Daoy (cell line): Measurements from ENCODE around the gene PPIG. TPM values are rescaled to one million over a fixed set of nuclear protein-coding genes. Genes with fewer than 3 reads are reported as not detected.
"Not testable (repeated sequence)": the region's sequence is repeated elsewhere in the genome, so short reads cannot be mapped to it uniquely, and the experiment has no call there.

Source experiments
- DNase-seq: peaks from one replicate; pipeline ENCODE4 v3.0.0-alpha.2; 2015; ENCODE audit warnings: low read depth
- total RNA-seq: library from RNA; depleted of rRNA; stranded (reverse); fragments of >200 nt; shearing (Covaris generic); gene quantifications from 2 replicates; pipeline ENCODE4 v1.2.3, GENCODE V29; 2014; rRNA removed

The PPIG gene
- 40.2 and 44.4 TPM in 2 replicates for total RNA-seq

- peak; percentile 94 for DNase-seq
These were observed at the start of gene PPIG for GRCh38 chr2:169584005-169584877. Gene PPIG, plus strand, starts transcription at chr2:169584351. Its CDS starts 19,691 bp downstream, at chr2:169604042.

- not testable (repeated sequence) for DNase-seq
These were observed 44.7 kb upstream of the PPIG start for GRCh38 chr2:169539460-169539859.

GRCh38 chr2:169540146-169540545 lies 44.0 kb upstream of the PPIG start:
- no peak for DNase-seq

- DNase-seq = no peak
These were observed 41.7 kb upstream of the PPIG start for GRCh38 chr2:169542433-169542832.

- no peak for DNase-seq
These were observed 37.4 kb upstream of the PPIG start for GRCh38 chr2:169546756-169547155.

- no peak for DNase-seq
These were observed 22.8 kb upstream of the PPIG start for GRCh38 chr2:169561364-169561763.

- DNase-seq = not testable (repeated sequence)
These were observed 22.1 kb upstream of the PPIG start for GRCh38 chr2:169562084-169562483.

GRCh38 chr2:169562519-169562918 lies 21.6 kb upstream of the PPIG start:
- DNase-seq = no peak

GRCh38 chr2:169565686-169566085 lies 18.5 kb upstream of the PPIG start:
- DNase-seq = no peak

GRCh38 chr2:169569948-169570347 lies 14.2 kb upstream of the PPIG start:
- DNase-seq = no peak

- DNase-seq = not testable (repeated sequence)
These were observed 13.4 kb upstream of the PPIG start for GRCh38 chr2:169570752-169571151.

- DNase-seq = no peak
These were observed 12.6 kb upstream of the PPIG start for GRCh38 chr2:169571571-169571970.

- no peak for DNase-seq
These were observed 12.0 kb upstream of the PPIG start for GRCh38 chr2:169572189-169572588.

GRCh38 chr2:169572821-169573159 lies 11.4 kb upstream of the PPIG start:
- no peak for DNase-seq

- peak; percentile 93 for DNase-seq
These were observed 10.8 kb upstream of the PPIG start, which contains the start of gene FASTKD1 for GRCh38 chr2:169573160-169573973. Gene FASTKD1, minus strand, starts transcription at chr2:169573865. Its CDS starts 1,836 bp downstream, at chr2:169572029.

- no peak for DNase-seq
These were observed 10.2 kb upstream of the PPIG start for GRCh38 chr2:169573974-169574299.

- not testable (repeated sequence) for DNase-seq
These were observed 9.6 kb upstream of the PPIG start for GRCh38 chr2:169574539-169574938.

GRCh38 chr2:169575264-169575663 lies 8.9 kb upstream of the PPIG start:
- DNase-seq = not testable (repeated sequence)

- no peak for DNase-seq
These were observed 5.1 kb upstream of the PPIG start for GRCh38 chr2:169579044-169579443.

GRCh38 chr2:169582552-169583266 lies 1.4 kb upstream of the PPIG start:
- not testable (repeated sequence) for DNase-seq

GRCh38 chr2:169583518-169583917 lies 633 bp upstream of the PPIG start:
- no peak for DNase-seq

- no peak for DNase-seq
These were observed 1.5 kb downstream of the PPIG start for GRCh38 chr2:169585673-169586072.
